K562 (cell line): ENCODE data around the gene FSTL4. TPM values are rescaled to one million over a fixed set of nuclear protein-coding genes. Genes with fewer than 3 reads are reported as not detected.

ENCODE experiments used
- ATAC-seq: fragments of 200-7000 bp; cut with Tn5 transposase; 3 replicates; pipeline ENCODE4 v1.9.1; 2020; ENCODE audit warnings: moderate library complexity
- BruUV-seq: library from RNA; stranded (reverse); fragments of 400-500 nt; replicated peaks from 2 replicates; lab custom pipeline; 2021; lab: Mats Ljungman, UMichigan
- CTCF ChIA-PET: fragments of 300-600 bp; formaldehyde crosslinking; extraction: SDS; loops from one replicate; lab custom pipeline; 2021; ENCODE audit warnings: low intra/inter-chr PET ratio; lab: Yijun Ruan, JAX
- POLR2A ChIA-PET: fragments of 300-600, 350-650 bp; sonication (Branson Sonifier 250); formaldehyde crosslinking; extraction: SDS; loops from one replicate; lab custom pipeline; 2021; ENCODE audit warnings: antibody characterized with exemption, inconsistent platforms; lab: Yijun Ruan, JAX
- DNase-seq, 4 experiments: peaks; one replicate each; pipeline versions ENCODE4 v3.0.0 to v3.0.0-alpha.2; 2011 to 2018; ENCODE audit warnings: low spot score in 3 of 4, mixed read lengths in 3 of 4; ENCODE audit errors: extremely low read depth in 1 of 4
- FAIRE-seq: peaks from 2 replicates; lab custom pipeline; 2011; peaks lifted over from hg19 to GRCh38; lab: Jason Lieb, UNC
- H2AFZ ChIP-seq: 2 replicates; pipeline ENCODE4 v1.6.0; 2011; ENCODE audit warnings: low read depth, low read length, control low read depth, inconsistent platforms
- H3K27ac ChIP-seq: fragments of 200-600 bp; 3 replicates; pipeline ENCODE4 v1.8.0; 2011; ENCODE audit warnings: low read depth, mild to moderate bottlenecking, control low read depth, inconsistent platforms, low read length, moderate library complexity, mixed read lengths; ENCODE audit errors: extremely low read depth
- H3K27me3 ChIP-seq, 2 experiments: fragments of 300-600 bp in 1 of 2; 2 replicates in 1 of 2; 3 replicates in 1 of 2; pipeline versions ENCODE4 v1.6.0 to v1.8.0; 2011; ENCODE audit warnings: inconsistent platforms in 2 of 2, low read length in 2 of 2, mild to moderate bottlenecking in 1 of 2, mixed read lengths in 1 of 2, moderate library complexity in 1 of 2; ENCODE audit not compliant: control insufficient read depth in 2 of 2, insufficient read depth in 2 of 2
- H3K36me3 ChIP-seq: fragments of 300-600 bp; 3 replicates; pipeline ENCODE4 v1.8.0; 2011; ENCODE audit warnings: mild to moderate bottlenecking, low read length, inconsistent platforms; ENCODE audit not compliant: control insufficient read depth, insufficient read depth
- H3K4me1 ChIP-seq, 2 experiments: fragments of 200-600 bp in 1 of 2; replicated peaks in 1 of 2; 2 replicates in 1 of 2; 3 replicates in 1 of 2; pipeline versions ENCODE4 v1.5.1 to v1.8.0; 2011; ENCODE audit warnings: inconsistent platforms in 2 of 2, low read length in 2 of 2, mild to moderate bottlenecking in 1 of 2, mixed read lengths in 1 of 2, moderate library complexity in 1 of 2; ENCODE audit not compliant: control insufficient read depth in 2 of 2, insufficient read depth in 2 of 2
- H3K4me2 ChIP-seq: 2 replicates; pipeline ENCODE4 v1.6.1; 2011; ENCODE audit warnings: low read length, control low read depth, inconsistent platforms, mixed read lengths; ENCODE audit not compliant: insufficient read depth
- H3K4me3 ChIP-seq: fragments of 200-600 bp; sonication (generic), shearing (Covaris generic); 2 replicates; pipeline ENCODE4 v1.5.1; 2016; ENCODE audit warnings: control low read depth, inconsistent platforms
- H3K79me2 ChIP-seq: fragments of 200-600 bp; 3 replicates; pipeline ENCODE4 v1.8.0; 2011; ENCODE audit warnings: low read length, inconsistent platforms; ENCODE audit not compliant: control insufficient read depth, insufficient read depth
- H3K9ac ChIP-seq, 2 experiments: 2 replicates each; pipeline versions ENCODE4 v1.6.0 to v1.6.1; 2011; ENCODE audit warnings: low read depth in 2 of 2, low read length in 2 of 2, control low read depth in 1 of 2, inconsistent platforms in 1 of 2, mild to moderate bottlenecking in 1 of 2, mixed read lengths in 1 of 2; ENCODE audit not compliant: insufficient read depth in 1 of 2
- H3K9me1 ChIP-seq: one replicate; pipeline ENCODE4 v1.6.0; 2011; ENCODE audit warnings: inconsistent platforms, mild to moderate bottlenecking, low read length, moderate library complexity; ENCODE audit not compliant: control insufficient read depth, insufficient read depth
- H3K9me3 ChIP-seq: replicated peaks from 2 replicates; pipeline ENCODE4 v1.5.1; 2011; ENCODE audit warnings: low read depth, low read length, inconsistent platforms; ENCODE audit not compliant: control insufficient read depth, insufficient read depth
- H4K20me1 ChIP-seq: replicated peaks from 2 replicates; pipeline ENCODE4 v1.6.1; 2011; ENCODE audit warnings: low read length, inconsistent platforms, mixed read lengths; ENCODE audit not compliant: control insufficient read depth, insufficient read depth
- RCOR1 ChIP-seq, 2 experiments: IDR thresholded peaks; 2 replicates each; pipeline ENCODE4 v1.6.1; 2012; ENCODE audit warnings: low read depth in 2 of 2, low read length in 2 of 2, borderline replicate concordance in 1 of 2, improper control_type of control experiment in 1 of 2
- ZSCAN29 ChIP-seq: fragments of 450-650 bp; IDR thresholded peaks from 2 replicates; pipeline ENCODE4 v1.6.1; 2017
- WGBS: fragments of 100-300 bp; shearing (Covaris generic); methylation state at CpG from one replicate; pipeline ENCODE4 v1.1.6; 2016; ENCODE audit warnings: low coverage, mixed read lengths; ENCODE audit not compliant: insufficient coverage; ENCODE audit errors: missing lambda C conversion rate; 5-methylcytosine and 5-hydroxymethylcytosine counted together
- in situ Hi-C: fragments of 300-500 bp; cut with MboI; formaldehyde crosslinking; loops from 4 replicates; pipeline ENCODE4 v1.15.0; 2018; ENCODE audit warnings: inconsistent platforms, mixed read lengths
- intact Hi-C: fragments of 100-400 bp; cut with micrococcal nuclease; formaldehyde crosslinking; loops from 2 replicates; pipeline ENCODE4 v1.14.2; 2022
- polyA plus RNA-seq, 8 experiments: library from polyadenylated mRNA; depleted of rRNA in 4 of 8; stranded (reverse) in 5 of 8; unstranded in 3 of 8; fragments of >200 nt; fragmentation: Nextera tagmentation in 2 of 8; fragmentation: Illumina TruSeq in 1 of 8; extraction: Ambion mirVana in 2 of 8; extraction: Trizol in 1 of 8; gene quantifications; 2 replicates each; pipeline versions ENCODE4 v1.2.1 to v1.2.3, GENCODE V29; 2011 to 2014; ENCODE audit warnings: inconsistent platforms in 1 of 8, missing spikeins in 1 of 8
- total RNA-seq, 7 experiments: library from RNA; depleted of rRNA in 6 of 7; stranded (reverse); fragments of >200 nt in 6 of 7; fragmentation: Illumina TruSeq in 2 of 7; extraction: Trizol in 2 of 7; gene quantifications; 2 replicates each; pipeline versions ENCODE4 v1.2.1 to v1.2.3, GENCODE V29; 2011 to 2021; ENCODE audit warnings: low replicate concordance in 1 of 7
- TF ChIP-seq, protein P1 (sequence below): IDR thresholded peaks from 2 replicates; pipeline ENCODE4 v1.6.1; 2014; ENCODE audit warnings: antibody characterized with exemption

The FSTL4 gene
- total and polyA plus RNA-seq, 9 of the 15 experiments (the other 6 are each of a cell fraction or from before 2014, with no cell fraction given): 0.08 to 0.18 (median 0.10) TPM; not detected in 5

DNA sequence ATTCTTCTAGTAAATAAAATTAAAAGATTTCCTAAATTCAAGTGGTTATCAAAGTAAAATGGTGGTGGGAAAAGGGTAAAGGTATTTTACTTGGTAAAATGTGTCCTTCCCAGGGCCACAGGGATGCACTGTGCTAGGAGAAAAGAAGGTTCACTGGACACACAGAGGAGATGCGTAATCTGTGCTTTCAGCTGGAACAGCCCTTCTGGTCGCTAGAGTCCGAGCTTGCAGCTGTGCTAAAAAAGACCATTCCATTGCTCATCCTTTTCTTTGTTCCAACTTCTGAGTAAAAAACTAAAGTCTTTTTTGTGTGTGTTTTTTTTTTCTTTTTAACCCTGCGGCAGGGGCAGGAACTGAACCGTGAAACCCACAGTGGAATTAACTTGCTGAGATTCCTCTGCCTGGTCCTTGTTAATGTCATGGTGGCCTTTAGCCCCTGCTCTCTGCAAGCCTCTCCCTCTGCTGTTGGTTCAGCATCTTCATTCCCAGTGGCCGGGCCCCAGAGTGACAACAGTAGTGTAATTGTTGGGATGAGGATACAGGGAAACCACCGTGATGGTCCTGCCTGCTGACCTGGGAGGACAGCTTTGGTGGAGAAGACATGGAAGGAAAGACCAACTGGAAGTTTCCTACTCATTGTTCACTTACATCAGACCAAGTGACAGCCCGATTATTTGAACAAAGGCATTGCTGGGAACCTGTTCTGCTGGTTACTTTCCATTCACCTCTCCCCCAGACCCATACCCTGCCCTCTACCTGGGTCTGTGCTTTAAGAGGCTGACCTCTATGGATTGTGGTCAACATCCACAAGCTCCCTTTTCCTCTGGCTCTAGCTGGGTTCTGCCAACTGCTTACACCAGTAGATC, 31.9 kb upstream of the FSTL4 start:
- Histone ChIP-seq H4K20me1 (0 out of 2 replicates have a peak, but pooled peaks cover 3% of the 10 kb centered on the region), H3K79me2 (no peaks in the 10 kb centered on the region), H3K4me3 (no peak overlapping the region), H3K4me2 (no peak overlapping the region), H2AFZ (no peak overlapping the region), H3K36me3 (no peaks in the 10 kb centered on the region), H3K9me3 (no peaks in the 10 kb centered on the region), H3K9me1 (no peaks in the 10 kb centered on the region), H3K9ac (no peak overlapping the region)
- no TSS peak for BruUV-seq
- in situ Hi-C loops: no loop called here
- no peak for DNase-seq
- 1% methylated on average over 8 of the region's 8 CpGs for WGBS
- POLR2A ChIA-PET: no interaction called here
- TF ChIP-seq ZSCAN29 (no peak), RCOR1 (IDR thresholded peaks at IDR 0.05; ENCODE audit: borderline replicate concordance in 1 of 2, low read depth in 2 of 2, low read length in 2 of 2) (no peak)
- TF ChIP-seq, protein P1, sequence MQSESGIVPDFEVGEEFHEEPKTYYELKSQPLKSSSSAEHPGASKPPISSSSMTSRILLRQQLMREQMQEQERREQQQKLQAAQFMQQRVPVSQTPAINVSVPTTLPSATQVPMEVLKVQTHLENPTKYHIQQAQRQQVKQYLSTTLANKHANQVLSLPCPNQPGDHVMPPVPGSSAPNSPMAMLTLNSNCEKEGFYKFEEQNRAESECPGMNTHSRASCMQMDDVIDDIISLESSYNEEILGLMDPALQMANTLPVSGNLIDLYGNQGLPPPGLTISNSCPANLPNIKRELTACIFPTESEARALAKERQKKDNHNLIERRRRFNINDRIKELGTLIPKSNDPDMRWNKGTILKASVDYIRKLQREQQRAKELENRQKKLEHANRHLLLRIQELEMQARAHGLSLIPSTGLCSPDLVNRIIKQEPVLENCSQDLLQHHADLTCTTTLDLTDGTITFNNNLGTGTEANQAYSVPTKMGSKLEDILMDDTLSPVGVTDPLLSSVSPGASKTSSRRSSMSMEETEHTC: no peak
- TF ChIP-seq, all 486 proteins: peak for 0
- Histone ChIP-seq H3K27me3 (peaks cover 0 to 10% of the 10 kb centered on the region in 2 experiments; a peak in 2 of 5 replicates), H3K4me1 (no peaks in the 10 kb centered on the region), H3K27ac (no peak overlapping the region)
- ATAC-seq: no peak
- FAIRE-seq: no peak
- intact Hi-C loops: no loop called here
- CTCF ChIA-PET: no interaction called here
